ENCODE results near the gene TOM1. TPM values are rescaled to one million over a fixed set of nuclear protein-coding genes. Genes with fewer than 3 reads are reported as not detected.

Gene TOM1
- total RNA-seq, 1 donor: 190 TPM

DNA sequence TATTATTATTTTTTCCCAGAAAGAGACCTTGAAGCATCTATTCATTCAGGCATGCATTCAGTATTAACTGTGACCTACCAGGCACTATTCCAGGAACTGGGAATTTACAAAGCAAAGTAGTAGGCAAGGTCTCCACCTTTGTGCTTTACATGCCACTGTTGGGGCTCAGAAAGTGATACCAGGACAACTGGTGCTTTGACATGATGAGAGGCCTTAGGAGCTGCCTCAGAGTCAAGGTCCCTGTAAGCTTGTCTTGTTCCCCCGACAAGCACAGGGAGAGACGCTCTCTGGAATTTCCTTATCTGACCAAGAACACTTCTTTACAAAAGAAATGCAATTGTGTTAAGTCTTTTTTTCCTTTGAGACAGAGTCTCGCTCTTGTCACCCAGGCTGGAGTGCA lies 78.9 kb downstream of the TOM1 start:
- Histone ChIP-seq H3K4me3 (ENCODE audit: low read length) (no peak overlapping the region), H3K4me1 (ENCODE audit: insufficient read depth, low read length) (peaks cover 94% of the 10 kb centered on the region), H3K27me3 (ENCODE audit: insufficient read depth, low read length) (peaks cover 2% of the 10 kb centered on the region), H3K9me3 (ENCODE audit: low read depth, low read length) (no peaks in the 10 kb centered on the region)

DNA sequence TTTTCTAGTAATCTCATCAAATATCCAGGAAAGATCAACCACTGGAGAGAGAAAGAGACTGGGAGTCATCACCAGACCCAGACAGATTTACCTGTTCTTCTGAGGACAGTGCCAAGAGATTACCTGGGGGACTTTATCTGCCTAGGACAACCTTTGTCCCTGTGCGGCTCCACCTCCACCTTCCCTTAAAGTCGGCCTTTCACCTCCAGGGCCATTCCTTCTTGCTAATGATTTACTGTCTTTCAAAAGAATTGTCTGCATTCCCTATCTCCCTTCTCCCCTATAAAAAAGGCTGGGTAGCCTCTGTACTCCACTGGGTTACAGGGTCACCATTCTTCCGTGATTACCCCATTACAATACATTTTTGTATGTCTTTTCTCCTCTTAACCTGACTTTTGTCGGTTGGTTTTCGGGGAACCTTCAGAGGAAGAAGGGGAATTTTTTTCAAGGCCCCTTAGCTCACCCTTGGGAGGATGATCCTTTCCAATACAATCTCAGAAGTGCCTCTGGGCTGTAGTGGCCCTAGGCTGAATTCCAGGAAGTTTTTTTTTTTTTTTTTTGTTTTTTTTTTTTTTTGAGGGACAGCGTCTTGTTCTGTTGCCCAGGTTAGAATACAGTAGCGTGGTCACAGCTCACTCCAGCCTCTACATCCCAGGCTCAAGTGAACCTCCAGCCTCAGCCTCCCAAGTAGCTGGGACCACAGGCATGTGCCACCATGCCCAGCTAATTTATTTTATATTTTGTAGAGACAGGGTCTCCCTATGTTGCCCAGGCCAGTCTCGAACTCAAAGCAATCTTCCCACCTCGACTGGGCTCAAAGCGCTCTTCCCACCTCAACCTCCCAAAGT lies 79.7 kb downstream of the TOM1 start:
- Histone ChIP-seq H3K27me3 (ENCODE audit: insufficient read depth, low read length) (peaks cover 3% of the 10 kb centered on the region), H3K4me1 (ENCODE audit: insufficient read depth, low read length) (peaks cover 95% of the 10 kb centered on the region), H3K4me3 (ENCODE audit: low read length) (no peak overlapping the region), H3K9me3 (ENCODE audit: low read depth, low read length) (no peaks in the 10 kb centered on the region)

DNA sequence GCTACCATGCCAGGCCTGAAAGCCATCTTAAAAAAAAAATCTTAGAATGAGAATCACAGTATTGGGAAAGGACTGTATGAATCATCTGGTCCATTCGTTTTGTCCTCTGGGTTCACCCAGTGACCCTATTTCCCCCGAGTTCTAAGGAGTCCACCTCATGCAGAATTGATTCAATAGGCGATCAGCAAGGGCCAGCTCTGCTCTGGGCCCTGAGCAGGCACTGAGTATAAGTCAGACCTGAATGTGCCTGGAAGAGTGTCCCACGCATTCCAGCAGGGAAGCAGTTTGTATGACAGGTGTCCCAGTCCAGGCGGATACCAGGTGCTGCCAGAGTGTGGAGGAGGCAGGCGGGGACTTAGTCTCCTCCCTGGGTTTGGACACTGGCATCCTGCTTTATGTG lies 80.3 kb downstream of the TOM1 start:
- no peak overlapping the region for H3K4me3 ChIP-seq (ENCODE audit: low read length)
- peaks cover 93% of the 10 kb centered on the region for H3K4me1 ChIP-seq (ENCODE audit: insufficient read depth, low read length)
- no peaks in the 10 kb centered on the region for H3K9me3 ChIP-seq (ENCODE audit: low read depth, low read length)
- H3K27me3 ChIP-seq (ENCODE audit: insufficient read depth, low read length): peaks cover 3% of the 10 kb centered on the region

DNA sequence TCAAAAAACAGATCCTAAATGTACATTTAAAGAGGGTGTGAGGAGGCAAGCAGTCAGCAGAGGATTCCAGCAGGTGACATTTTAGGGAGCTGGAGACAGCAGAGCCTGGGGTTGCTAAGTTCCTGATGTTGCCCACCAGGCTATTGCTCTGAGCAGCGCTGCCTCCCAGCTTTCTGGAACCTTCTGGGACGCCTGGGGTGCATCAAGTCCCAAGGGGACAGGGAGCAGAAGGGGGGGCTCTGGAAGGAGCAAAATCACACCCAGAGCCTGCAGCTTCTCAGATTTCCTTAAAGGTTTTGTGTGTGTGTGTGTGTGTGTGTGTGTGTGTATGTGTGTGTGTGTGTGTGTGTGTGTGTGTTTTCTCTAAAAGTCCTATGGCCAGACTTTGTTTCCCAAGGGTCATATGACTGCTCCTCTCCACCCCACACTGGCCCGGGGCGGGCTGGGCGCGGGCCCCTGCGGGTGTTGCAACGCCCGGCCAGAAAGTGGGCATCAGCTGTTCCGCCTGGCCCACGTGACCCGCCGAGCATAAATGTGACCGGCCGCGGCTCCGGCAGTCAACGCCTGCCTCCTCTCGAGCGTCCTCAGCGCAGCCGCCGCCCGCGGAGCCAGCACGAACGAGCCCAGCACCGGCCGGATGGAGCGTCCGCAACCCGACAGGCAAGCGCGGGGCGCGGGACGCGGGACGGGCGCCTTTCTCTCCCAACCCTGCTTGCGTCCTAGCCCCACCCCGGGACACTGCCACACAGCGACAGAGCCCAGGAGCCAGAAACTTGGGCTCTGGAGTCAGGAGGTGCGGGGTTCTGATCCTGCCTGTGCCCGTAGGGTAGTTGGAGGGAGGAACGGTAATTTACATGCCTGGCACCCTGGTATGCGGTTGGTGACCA lies 81.1 kb downstream of the TOM1 start, which contains the start of gene HMOX1:
Gene HMOX1, plus strand, starts transcription at position 560 of the 887 bp plus-strand sequence. Its CDS starts 78 bp downstream, at position 638.
- H3K9me3 ChIP-seq (ENCODE audit: low read depth, low read length): no peaks in the 10 kb centered on the region
- peaks cover 86% of the 10 kb centered on the region for H3K4me1 ChIP-seq (ENCODE audit: insufficient read depth, low read length)
- H3K27me3 ChIP-seq (ENCODE audit: insufficient read depth, low read length): peaks cover 3% of the 10 kb centered on the region
- H3K4me3 ChIP-seq (ENCODE audit: low read length): peak within 1 kb of the TSS; percentile 69

DNA sequence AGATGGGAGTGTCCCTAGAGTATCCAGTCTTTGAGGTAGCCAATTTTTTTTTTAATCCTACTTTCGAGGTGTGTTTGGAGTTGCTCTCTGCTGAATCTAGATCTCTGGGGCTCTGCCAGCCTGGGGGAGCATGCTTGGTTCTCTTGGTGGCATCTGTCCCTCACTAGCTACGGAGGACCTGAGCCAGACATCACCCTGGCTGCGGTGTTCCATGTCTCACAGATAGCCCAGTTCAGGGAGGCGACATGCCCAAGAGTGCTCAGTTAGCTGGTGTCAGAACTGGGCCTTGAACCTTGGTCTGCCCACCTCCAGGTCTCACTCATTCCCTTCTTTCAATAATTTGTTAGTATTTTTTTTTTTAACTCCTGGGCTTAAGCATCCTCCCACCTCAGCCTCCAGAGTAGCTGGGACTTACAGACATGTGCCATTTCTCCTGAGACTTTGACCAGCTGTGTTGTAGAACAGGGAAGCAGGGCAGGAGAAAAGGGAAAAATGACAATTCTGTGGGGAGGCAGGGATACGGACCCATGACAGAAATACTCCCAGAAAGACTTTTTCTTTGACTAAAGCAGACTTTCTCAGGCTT lies 81.8 kb downstream of the TOM1 start:
- Histone ChIP-seq H3K4me3 (ENCODE audit: low read length) (peak overlapping the region; percentile 69), H3K4me1 (ENCODE audit: insufficient read depth, low read length) (peaks cover 78% of the 10 kb centered on the region), H3K9me3 (ENCODE audit: low read depth, low read length) (no peaks in the 10 kb centered on the region), H3K27me3 (ENCODE audit: insufficient read depth, low read length) (peaks cover 3% of the 10 kb centered on the region)

DNA sequence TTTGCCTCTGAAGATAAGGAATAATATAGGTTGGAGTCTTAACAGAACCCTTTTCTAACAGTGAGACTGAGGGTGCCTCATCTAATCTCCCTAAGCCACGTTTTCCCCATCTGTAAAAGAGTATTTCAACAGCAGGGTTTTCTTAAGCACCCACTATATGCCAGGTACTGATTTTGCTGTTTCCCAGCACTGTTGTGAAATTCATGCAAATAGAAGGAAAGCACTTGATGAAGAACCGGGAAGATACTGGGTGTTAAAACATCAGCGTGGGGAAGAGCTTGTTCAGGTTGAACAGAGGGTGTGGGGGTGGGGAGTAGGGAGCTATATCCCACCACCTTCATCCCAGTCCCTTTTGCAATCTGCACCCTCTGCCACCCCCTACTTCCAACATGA lies 84.0 kb downstream of the TOM1 start:
- H3K9me3 ChIP-seq (ENCODE audit: low read depth, low read length): no peaks in the 10 kb centered on the region
- H3K4me3 ChIP-seq (ENCODE audit: low read length): no peak overlapping the region
- H3K4me1 ChIP-seq (ENCODE audit: insufficient read depth, low read length): peaks cover 57% of the 10 kb centered on the region
- H3K27me3 ChIP-seq (ENCODE audit: insufficient read depth, low read length): peaks cover 3% of the 10 kb centered on the region

DNA sequence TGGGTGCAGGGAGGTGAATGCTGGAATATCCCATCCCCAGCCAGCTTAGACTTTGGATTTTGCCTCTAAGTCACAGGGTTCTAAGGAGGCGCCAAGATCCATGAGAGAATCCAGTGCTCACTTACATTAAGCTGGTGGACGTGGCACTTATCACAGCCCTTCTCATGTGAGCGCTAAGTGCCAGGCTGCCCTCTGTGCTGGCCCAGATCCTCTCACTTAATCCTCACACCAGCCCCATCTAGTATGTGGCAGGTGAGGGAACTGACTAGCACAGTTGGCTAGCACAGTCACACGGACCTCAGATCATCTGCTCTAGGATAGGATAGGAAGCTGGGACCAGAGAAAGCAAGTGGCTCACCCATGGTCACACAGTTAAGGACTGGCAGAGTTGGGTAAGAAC lies 84.8 kb downstream of the TOM1 start:
- peaks cover 3% of the 10 kb centered on the region for H3K27me3 ChIP-seq (ENCODE audit: insufficient read depth, low read length)
- peaks cover 48% of the 10 kb centered on the region for H3K4me1 ChIP-seq (ENCODE audit: insufficient read depth, low read length)
- no peak overlapping the region for H3K4me3 ChIP-seq (ENCODE audit: low read length)
- H3K9me3 ChIP-seq (ENCODE audit: low read depth, low read length): no peaks in the 10 kb centered on the region

DNA sequence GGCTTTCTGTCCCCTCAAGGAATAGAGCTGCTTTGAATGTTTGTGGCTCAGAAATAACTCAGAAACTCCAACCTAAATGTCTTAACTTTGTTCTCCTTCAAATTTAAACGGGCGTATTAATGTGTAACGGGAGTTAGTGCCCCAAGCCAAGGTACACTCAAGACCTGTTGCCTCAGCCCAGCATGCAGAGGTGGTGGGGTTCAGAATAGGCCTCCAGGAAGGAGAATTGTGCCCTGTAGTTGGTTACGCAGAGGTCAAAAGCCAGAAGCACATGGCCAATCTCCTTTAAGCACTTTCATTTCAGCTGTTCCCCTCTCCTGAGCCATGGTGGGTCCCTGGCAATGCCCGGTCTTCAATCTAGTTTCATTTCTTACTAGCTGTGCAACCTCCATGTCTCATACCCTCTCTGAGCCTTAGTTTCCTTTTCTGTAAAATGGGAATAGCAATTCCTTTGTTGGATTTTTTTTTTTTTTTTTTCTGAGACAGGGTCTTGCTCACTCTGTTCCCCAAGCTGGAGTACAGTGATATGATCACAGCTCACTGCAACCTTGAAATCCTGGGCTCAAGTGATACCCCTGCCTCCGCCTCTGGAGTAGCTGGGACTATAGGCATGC lies 85.4 kb downstream of the TOM1 start:
- Histone ChIP-seq H3K27me3 (ENCODE audit: insufficient read depth, low read length) (peaks cover 3% of the 10 kb centered on the region), H3K9me3 (ENCODE audit: low read depth, low read length) (no peaks in the 10 kb centered on the region), H3K4me1 (ENCODE audit: insufficient read depth, low read length) (peaks cover 43% of the 10 kb centered on the region), H3K4me3 (ENCODE audit: low read length) (no peak overlapping the region)

DNA sequence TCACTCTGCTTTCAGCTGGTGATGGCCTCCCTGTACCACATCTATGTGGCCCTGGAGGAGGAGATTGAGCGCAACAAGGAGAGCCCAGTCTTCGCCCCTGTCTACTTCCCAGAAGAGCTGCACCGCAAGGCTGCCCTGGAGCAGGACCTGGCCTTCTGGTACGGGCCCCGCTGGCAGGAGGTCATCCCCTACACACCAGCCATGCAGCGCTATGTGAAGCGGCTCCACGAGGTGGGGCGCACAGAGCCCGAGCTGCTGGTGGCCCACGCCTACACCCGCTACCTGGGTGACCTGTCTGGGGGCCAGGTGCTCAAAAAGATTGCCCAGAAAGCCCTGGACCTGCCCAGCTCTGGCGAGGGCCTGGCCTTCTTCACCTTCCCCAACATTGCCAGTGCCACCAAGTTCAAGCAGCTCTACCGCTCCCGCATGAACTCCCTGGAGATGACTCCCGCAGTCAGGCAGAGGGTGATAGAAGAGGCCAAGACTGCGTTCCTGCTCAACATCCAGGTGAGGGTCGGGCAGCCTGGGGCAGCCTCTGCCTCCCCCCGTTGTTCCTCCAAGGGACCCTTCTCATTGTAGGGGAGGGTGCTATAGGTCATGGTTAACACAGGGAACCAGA lies 87.1 kb downstream of the TOM1 start:
- H3K4me1 ChIP-seq (ENCODE audit: insufficient read depth, low read length): peaks cover 26% of the 10 kb centered on the region
- no peaks in the 10 kb centered on the region for H3K9me3 ChIP-seq (ENCODE audit: low read depth, low read length)
- no peak overlapping the region for H3K4me3 ChIP-seq (ENCODE audit: low read length)
- peaks cover 3% of the 10 kb centered on the region for H3K27me3 ChIP-seq (ENCODE audit: insufficient read depth, low read length)

DNA sequence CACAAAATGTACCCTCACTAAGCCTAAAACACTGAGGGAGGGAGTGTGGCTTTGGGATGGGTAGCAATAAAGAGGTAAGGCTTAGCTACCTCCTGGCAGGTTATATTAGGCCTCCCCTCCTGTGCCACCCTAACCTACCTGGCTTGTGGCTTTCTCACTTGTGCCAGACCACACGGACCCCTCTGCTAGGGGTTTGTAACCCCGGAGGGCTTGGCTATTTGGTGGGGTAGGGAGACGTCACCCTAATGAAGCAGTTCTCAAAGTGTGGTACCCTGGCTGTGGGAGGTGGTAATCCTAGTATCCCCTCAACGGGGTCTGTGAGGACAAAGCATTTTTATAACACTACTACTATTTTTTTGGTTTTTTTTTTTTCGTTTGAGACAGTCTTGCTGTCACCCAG lies 91.2 kb downstream of the TOM1 start:
- Histone ChIP-seq H3K27me3 (ENCODE audit: insufficient read depth, low read length) (no peaks in the 10 kb centered on the region), H3K9me3 (ENCODE audit: low read depth, low read length) (no peaks in the 10 kb centered on the region), H3K4me3 (ENCODE audit: low read length) (no peak overlapping the region), H3K4me1 (ENCODE audit: insufficient read depth, low read length) (peaks cover 4% of the 10 kb centered on the region)

DNA sequence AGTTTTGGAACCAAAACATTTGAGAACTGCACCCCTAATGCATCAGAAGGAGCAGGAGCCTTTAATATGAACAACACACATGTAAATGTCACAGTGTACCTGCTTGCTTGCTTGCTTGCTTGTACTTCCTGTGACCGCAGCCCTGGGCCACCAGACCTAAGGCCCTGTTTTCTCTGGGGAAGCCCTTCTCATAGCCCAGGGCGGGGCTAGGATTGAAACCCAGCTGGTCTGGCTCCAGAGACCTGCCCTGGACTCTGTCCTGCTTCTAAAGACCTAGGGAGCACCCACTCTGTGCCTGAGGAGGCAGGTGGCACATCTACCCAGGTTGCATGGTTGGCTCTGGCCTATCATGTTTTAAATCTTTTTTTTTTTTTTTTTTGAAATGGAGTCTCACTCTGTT lies 92.7 kb downstream of the TOM1 start:
- peaks cover 19% of the 10 kb centered on the region for H3K4me1 ChIP-seq (ENCODE audit: insufficient read depth, low read length)
- no peak overlapping the region for H3K4me3 ChIP-seq (ENCODE audit: low read length)
- no peaks in the 10 kb centered on the region for H3K9me3 ChIP-seq (ENCODE audit: low read depth, low read length)
- no peaks in the 10 kb centered on the region for H3K27me3 ChIP-seq (ENCODE audit: insufficient read depth, low read length)

DNA sequence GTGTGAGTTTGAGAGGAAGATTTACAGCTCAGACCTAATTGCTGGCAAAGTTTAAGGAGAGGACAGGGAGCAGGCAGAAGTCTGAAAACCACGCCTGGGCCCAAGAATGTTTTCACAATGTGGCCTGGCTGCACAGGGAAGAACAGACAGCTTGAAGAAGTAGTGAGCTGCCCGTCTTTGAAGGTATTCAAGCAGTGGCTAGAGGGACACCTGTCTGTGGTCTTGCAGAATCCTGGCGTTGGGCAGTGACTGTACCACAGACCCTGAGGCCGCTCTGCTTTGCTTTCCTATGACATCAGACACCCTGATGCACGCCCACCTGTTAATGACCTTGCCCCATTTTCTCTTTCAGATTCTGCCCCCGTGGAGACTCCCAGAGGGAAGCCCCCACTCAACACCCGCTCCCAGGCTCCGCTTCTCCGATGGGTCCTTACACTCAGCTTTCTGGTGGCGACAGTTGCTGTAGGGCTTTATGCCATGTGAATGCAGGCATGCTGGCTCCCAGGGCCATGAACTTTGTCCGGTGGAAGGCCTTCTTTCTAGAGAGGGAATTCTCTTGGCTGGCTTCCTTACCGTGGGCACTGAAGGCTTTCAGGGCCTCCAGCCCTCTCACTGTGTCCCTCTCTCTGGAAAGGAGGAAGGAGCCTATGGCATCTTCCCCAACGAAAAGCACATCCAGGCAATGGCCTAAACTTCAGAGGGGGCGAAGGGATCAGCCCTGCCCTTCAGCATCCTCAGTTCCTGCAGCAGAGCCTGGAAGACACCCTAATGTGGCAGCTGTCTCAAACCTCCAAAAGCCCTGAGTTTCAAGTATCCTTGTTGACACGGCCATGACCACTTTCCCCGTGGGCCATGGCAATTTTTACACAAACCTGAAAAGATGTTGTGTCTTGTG lies 93.7 kb downstream of the TOM1 start:
- Histone ChIP-seq H3K4me3 (ENCODE audit: low read length) (no peak overlapping the region), H3K4me1 (ENCODE audit: insufficient read depth, low read length) (peaks cover 25% of the 10 kb centered on the region), H3K27me3 (ENCODE audit: insufficient read depth, low read length) (no peaks in the 10 kb centered on the region), H3K9me3 (ENCODE audit: low read depth, low read length) (no peaks in the 10 kb centered on the region)

DNA sequence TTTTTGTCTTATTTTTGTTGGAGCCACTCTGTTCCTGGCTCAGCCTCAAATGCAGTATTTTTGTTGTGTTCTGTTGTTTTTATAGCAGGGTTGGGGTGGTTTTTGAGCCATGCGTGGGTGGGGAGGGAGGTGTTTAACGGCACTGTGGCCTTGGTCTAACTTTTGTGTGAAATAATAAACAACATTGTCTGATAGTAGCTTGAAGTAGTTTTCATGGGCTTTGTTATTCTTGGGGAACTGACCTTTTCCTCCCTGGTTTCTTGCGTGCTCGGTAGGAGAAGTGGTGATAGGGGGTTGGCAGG lies 94.3 kb downstream of the TOM1 start:
- Histone ChIP-seq H3K27me3 (ENCODE audit: insufficient read depth, low read length) (no peaks in the 10 kb centered on the region), H3K4me3 (ENCODE audit: low read length) (no peak overlapping the region), H3K9me3 (ENCODE audit: low read depth, low read length) (no peaks in the 10 kb centered on the region), H3K4me1 (ENCODE audit: insufficient read depth, low read length) (peaks cover 25% of the 10 kb centered on the region)

All from mononuclear cell (primary cell).